Ishikawa (cell line): ENCODE measurements around the gene GNAL.
A peak's percentile ranks its signal among the peaks of the same experiment; 100 is the strongest.

Experiments
- CEBPB ChIP-seq: IDR thresholded peaks from 2 replicates; pipeline ENCODE4 v1.6.1; 2012
- CREB1 ChIP-seq: IDR thresholded peaks from 2 replicates; pipeline ENCODE4 v1.6.1; 2012; ENCODE audit warnings: low read depth
- EGR1 ChIP-seq: IDR thresholded peaks from 2 replicates; pipeline ENCODE4 v1.6.1; 2012
- EP300 ChIP-seq: IDR thresholded peaks from 2 replicates; pipeline ENCODE4 v1.6.1; 2012; ENCODE audit warnings: borderline replicate concordance
- FOXM1 ChIP-seq: IDR thresholded peaks from 2 replicates; pipeline ENCODE4 v1.6.1; 2012; ENCODE audit warnings: low read depth, borderline replicate concordance
- NFIC ChIP-seq: IDR thresholded peaks from 2 replicates; pipeline ENCODE4 v1.6.1; 2012
- RAD21 ChIP-seq: IDR thresholded peaks from 2 replicates; pipeline ENCODE4 v1.6.1; 2012; ENCODE audit warnings: low read depth
- REST ChIP-seq: IDR thresholded peaks from 2 replicates; pipeline ENCODE4 v1.6.1; 2012; ENCODE audit warnings: low read depth, mild to moderate bottlenecking
- TCF12 ChIP-seq: IDR thresholded peaks from 2 replicates; pipeline ENCODE4 v1.6.1; 2012; ENCODE audit warnings: low read depth
- TEAD4 ChIP-seq: IDR thresholded peaks from 2 replicates; pipeline ENCODE4 v1.6.1; 2012
- USF1 ChIP-seq: IDR thresholded peaks from 2 replicates; pipeline ENCODE4 v1.6.1; 2012
- YY1 ChIP-seq: IDR thresholded peaks from 2 replicates; pipeline ENCODE4 v1.6.1; 2012; ENCODE audit warnings: low read depth
- ZBTB7A ChIP-seq: IDR thresholded peaks from 2 replicates; pipeline ENCODE4 v1.6.1; 2012; ENCODE audit warnings: low read depth
- TF ChIP-seq, protein P1 (sequence below): IDR thresholded peaks from 2 replicates; pipeline ENCODE4 v1.6.1; 2012

The GNAL gene

DNA sequence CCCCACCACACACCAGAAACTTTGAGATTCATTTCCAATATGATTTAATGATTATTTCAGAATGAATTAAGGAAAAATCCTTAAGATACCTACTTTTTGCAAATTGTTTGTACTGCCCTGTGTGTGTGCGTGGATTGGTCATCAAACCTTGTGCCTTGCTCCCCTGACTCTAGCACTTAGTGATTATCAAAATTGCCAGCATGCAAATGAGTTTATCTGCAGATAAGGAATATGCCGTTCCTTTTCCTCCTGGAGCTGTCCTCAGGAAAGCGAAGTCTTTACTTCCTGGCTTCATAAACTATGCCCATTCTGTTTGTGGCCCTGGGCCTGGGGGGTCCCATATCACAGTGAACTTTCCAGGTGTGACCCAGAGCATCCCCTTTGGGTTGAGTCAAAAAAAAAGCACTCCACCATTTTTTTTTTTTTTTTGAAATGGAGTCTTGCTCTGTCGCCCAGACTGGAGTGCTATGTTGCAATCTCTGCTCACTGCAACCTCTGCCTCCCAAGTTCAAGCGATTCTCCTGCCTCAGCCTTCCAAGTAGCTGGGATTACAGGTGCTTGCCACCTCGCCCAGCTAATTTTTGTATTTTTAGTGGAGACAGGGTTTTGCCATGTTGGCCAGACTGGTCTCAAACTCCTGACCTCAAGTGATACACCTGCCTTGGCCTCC is 173.5 kb downstream of the GNAL start:
- TF ChIP-seq EGR1: no peak
- TF ChIP-seq CEBPB: peak; percentile 32; the same call in 1 of the 2 replicates

GRCh38 chr18:11864471-11864870 is 175.4 kb downstream of the GNAL start:
- no peak for TF ChIP-seq RAD21
- TF ChIP-seq, protein P1, sequence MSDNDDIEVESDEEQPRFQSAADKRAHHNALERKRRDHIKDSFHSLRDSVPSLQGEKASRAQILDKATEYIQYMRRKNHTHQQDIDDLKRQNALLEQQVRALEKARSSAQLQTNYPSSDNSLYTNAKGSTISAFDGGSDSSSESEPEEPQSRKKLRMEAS: no peak

DNA sequence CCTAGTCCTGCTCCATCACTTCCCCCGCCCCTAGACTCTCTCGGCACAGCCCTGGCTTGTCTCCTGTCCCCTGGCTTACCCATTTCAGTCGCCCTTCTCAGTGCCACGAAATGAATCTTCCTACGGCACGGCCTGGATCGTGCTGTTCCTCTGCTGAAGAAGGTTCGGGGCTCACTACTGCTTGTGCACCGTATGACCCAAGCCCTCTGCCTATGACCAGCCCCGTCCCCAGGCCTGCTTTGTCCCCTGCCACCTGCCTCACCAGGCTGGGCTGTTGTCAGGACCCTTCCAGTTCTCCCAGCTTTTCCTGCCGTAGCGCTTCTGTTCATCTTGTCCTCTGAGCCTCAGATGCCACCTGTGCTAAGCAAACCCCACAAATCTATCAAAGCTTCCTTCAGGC is 176.0 kb downstream of the GNAL start:
- TF ChIP-seq NFIC (no peak), YY1 (no peak), REST (no peak), CREB1 (no peak)

DNA sequence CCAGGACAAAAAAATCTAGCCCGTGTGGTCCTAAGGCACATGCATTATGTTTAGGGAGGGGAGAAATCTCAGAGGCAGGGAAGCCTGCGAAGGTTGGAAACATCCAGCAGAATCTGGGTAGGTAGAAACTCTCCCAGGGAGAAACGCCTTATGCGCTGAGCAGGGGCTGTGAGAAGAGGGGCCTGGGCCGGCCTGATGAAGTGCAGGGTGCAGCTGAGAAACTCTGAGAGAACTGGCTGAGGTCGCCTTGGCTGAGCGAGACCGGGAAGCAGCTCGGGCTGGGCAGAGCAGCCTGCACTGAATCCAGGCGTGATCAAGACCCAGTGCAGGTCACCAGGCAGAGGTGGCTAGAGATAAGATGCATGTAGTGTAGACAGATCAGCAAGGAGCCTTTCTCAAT is 177.3 kb downstream of the GNAL start:
- TF ChIP-seq TEAD4 (no peak), REST (no peak)
- TF ChIP-seq, protein P1: no peak

DNA sequence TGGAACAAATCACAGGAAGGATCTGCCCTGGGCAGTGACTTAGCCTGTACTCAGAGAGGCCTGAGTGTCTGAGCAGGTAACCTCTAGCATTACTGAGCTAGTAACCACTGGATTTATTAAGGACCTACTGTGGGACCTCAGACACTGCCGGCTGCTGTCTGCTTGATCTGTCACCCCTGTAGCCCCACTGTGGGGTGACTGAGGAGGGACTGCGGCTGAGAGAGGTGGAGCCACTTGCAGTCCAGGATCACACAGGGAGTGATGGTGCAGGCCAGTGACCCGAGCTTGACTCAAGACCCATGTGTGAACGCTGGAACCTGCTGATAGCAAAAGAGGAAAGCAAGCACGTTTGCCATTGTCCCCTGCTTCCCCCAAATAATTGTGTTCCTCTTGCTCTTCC is 177.7 kb downstream of the GNAL start:
- no peak for TF ChIP-seq EP300
- TF ChIP-seq REST: no peak
- no peak for TF ChIP-seq FOXM1
- no peak for TF ChIP-seq TEAD4
- no peak for TF ChIP-seq CEBPB
- TF ChIP-seq NFIC: no peak
- TF ChIP-seq EGR1: no peak
- TF ChIP-seq USF1: no peak
- TF ChIP-seq YY1: no peak
- no peak for TF ChIP-seq RAD21
- no peak for TF ChIP-seq TCF12
- no peak for TF ChIP-seq ZBTB7A

DNA sequence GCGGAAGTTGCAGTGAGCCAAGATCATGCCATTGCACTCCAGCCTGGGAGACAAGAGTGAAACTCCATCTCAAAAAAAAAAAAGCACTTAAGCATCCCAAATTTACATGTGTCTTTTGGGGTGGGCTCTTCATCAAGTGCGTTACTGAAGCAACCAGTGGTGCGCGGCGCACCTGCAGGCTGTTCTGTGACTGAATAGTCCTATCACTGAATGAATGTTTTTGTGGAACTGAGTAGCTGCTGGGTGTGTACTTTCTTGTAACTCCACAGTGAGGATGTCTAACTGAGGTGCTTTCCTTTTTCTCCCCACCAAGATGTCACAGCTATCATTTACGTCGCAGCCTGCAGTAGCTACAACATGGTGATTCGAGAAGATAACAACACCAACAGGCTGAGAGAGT is 179.2 kb downstream of the GNAL start:
- TF ChIP-seq TCF12: no peak
- TF ChIP-seq EGR1: no peak

- TF ChIP-seq RAD21 (no peak), YY1 (no peak), EP300 (no peak)
These were observed 182.4 kb downstream of the GNAL start for GRCh38 chr18:11871501-11871900.
